Astrocyte (in vitro differentiated cells and primary cell): ENCODE data around the gene IFT22. TPM values are rescaled to one million over a fixed set of nuclear protein-coding genes. Genes with fewer than 3 reads are reported as not detected.

Source experiments
- DNase-seq: peaks from one replicate; pipeline ENCODE4 v3.0.0-alpha.2; 2010; ENCODE audit warnings: low read depth
- FAIRE-seq: peaks from 2 replicates; lab custom pipeline; 2011; peaks lifted over from hg19 to GRCh38; lab: Jason Lieb, UNC
- H2AFZ ChIP-seq: 2 replicates; pipeline ENCODE4 v1.6.0; 2012; ENCODE audit warnings: low read depth, low read length, inconsistent platforms
- H3K27ac ChIP-seq: 2 replicates; pipeline ENCODE4 v1.5.1; 2011; ENCODE audit warnings: low read depth, low read length, inconsistent platforms
- H3K27me3 ChIP-seq: 2 replicates; pipeline ENCODE4 v1.6.0; 2011; ENCODE audit warnings: low read length, inconsistent platforms; ENCODE audit not compliant: insufficient read depth
- H3K36me3 ChIP-seq: 2 replicates; pipeline ENCODE4 v1.5.1; 2011; ENCODE audit warnings: low read length, inconsistent platforms; ENCODE audit not compliant: insufficient read depth
- H3K4me1 ChIP-seq: 2 replicates; pipeline ENCODE4 v1.5.1; 2011; ENCODE audit warnings: low read length, inconsistent platforms; ENCODE audit not compliant: insufficient read depth
- H3K4me2 ChIP-seq: 2 replicates; pipeline ENCODE4 v1.6.0; 2012; ENCODE audit warnings: low read length, inconsistent platforms
- H3K4me3 ChIP-seq: 2 replicates; pipeline ENCODE4 v1.5.1; 2011; ENCODE audit warnings: low read depth, mild to moderate bottlenecking, low read length, inconsistent platforms; ENCODE audit not compliant: insufficient read depth
- H3K79me2 ChIP-seq: 2 replicates; pipeline ENCODE4 v1.6.0; 2012; ENCODE audit warnings: mild to moderate bottlenecking, low read length, inconsistent platforms; ENCODE audit not compliant: insufficient read depth
- H3K9ac ChIP-seq: 2 replicates; pipeline ENCODE4 v1.6.0; 2012; ENCODE audit warnings: mild to moderate bottlenecking, low read length, inconsistent platforms
- H3K9me3 ChIP-seq: 2 replicates; pipeline ENCODE4 v1.5.1; 2012; ENCODE audit warnings: low read depth, mild to moderate bottlenecking, low read length, inconsistent platforms; ENCODE audit not compliant: insufficient read depth
- H4K20me1 ChIP-seq: 2 replicates; pipeline ENCODE4 v1.6.0; 2012; ENCODE audit warnings: low read length, inconsistent platforms; ENCODE audit not compliant: insufficient read depth
- H3K27ac Mint-ChIP-seq: one replicate; pipeline ENCODE4 v1.8.0; 2021; ENCODE audit warnings: mild to moderate bottlenecking, mixed read lengths; ENCODE audit not compliant: unreplicated experiment
- H3K27me3 Mint-ChIP-seq: one replicate; pipeline ENCODE4 v1.8.0; 2021; ENCODE audit warnings: low read depth, mixed read lengths; ENCODE audit not compliant: unreplicated experiment
- H3K36me3 Mint-ChIP-seq: one replicate; pipeline ENCODE4 v1.8.0; 2021; ENCODE audit warnings: low read depth, mixed read lengths; ENCODE audit not compliant: unreplicated experiment
- H3K4me1 Mint-ChIP-seq: one replicate; pipeline ENCODE4 v1.8.0; 2021; ENCODE audit warnings: low read depth, mixed read lengths; ENCODE audit not compliant: unreplicated experiment
- H3K4me3 Mint-ChIP-seq: one replicate; pipeline ENCODE4 v1.8.0; 2021; ENCODE audit warnings: mild to moderate bottlenecking, moderate library complexity, mixed read lengths; ENCODE audit not compliant: unreplicated experiment
- H3K9me3 Mint-ChIP-seq: one replicate; pipeline ENCODE4 v1.8.0; 2021; ENCODE audit warnings: mild to moderate bottlenecking, mixed read lengths; ENCODE audit not compliant: unreplicated experiment
- CTCF ChIP-seq: IDR thresholded peaks from 2 replicates; pipeline ENCODE4 v1.5.1; 2011; ENCODE audit warnings: low read depth, mild to moderate bottlenecking, inconsistent platforms, low read length, moderate library complexity; ENCODE audit not compliant: insufficient read depth
- EZH2 ChIP-seq: IDR thresholded peaks from 2 replicates; pipeline ENCODE4 v1.6.1; 2012; ENCODE audit warnings: mild to moderate bottlenecking, low read length, inconsistent platforms; ENCODE audit not compliant: insufficient read depth
- total RNA-seq: library from RNA; stranded (reverse); gene quantifications from 2 replicates; pipeline ENCODE4 v1.2.1, GENCODE V29; 2021

Gene IFT22
- total RNA-seq, 1 donor from 2014 or later: 20.9 TPM

- no peak overlapping the region for H3K27ac ChIP-seq
- peaks cover 19% of the 10 kb centered on the region for H3K27me3 Mint-ChIP-seq
These were observed 18.4 kb downstream of the IFT22 start for GRCh38 chr7:101303102-101303701.

GRCh38 chr7:101302641-101303101, 18.9 kb downstream of the IFT22 start:
- Histone ChIP-seq H4K20me1 (no peaks in the 10 kb centered on the region), H3K9me3 (peaks cover 19% of the 10 kb centered on the region), H3K79me2 (no peaks in the 10 kb centered on the region), H3K27ac (no peak overlapping the region), H3K4me1 (no peaks in the 10 kb centered on the region), H3K36me3 (no peaks in the 10 kb centered on the region), H2AFZ (peak overlapping the region; percentile 47), H3K4me3 (no peak overlapping the region), H3K4me2 (peak overlapping the region; percentile 57), H3K9ac (no peak overlapping the region), H3K27me3 (peaks cover 64% of the 10 kb centered on the region)
- DNase-seq: no peak
- FAIRE-seq: no peak
- Mint-ChIP-seq H3K27ac (no peak overlapping the region), H3K4me1 (no peaks in the 10 kb centered on the region), H3K27me3 (peaks cover 22% of the 10 kb centered on the region), H3K36me3 (peaks cover 9% of the 10 kb centered on the region), H3K4me3 (no peak overlapping the region), H3K9me3 (peaks cover 20% of the 10 kb centered on the region)
- TF ChIP-seq EZH2 (peak; percentile 65), CTCF (no peak)

More at GRCh38 chr7:101303102-101303701, 18.4 kb downstream of the IFT22 start:
- peak overlapping the region; percentile 47 for H2AFZ ChIP-seq
- no peak overlapping the region for H3K9ac ChIP-seq
- Mint-ChIP-seq H3K27ac (no peak overlapping the region), H3K4me3 (no peak overlapping the region), H3K4me1 (no peaks in the 10 kb centered on the region), H3K9me3 (peaks cover 20% of the 10 kb centered on the region), H3K36me3 (peaks cover 9% of the 10 kb centered on the region)
- H3K36me3 ChIP-seq: no peaks in the 10 kb centered on the region
- FAIRE-seq: no peak
- TF ChIP-seq CTCF (no peak), EZH2 (peak; percentile 45)
- H4K20me1 ChIP-seq: no peaks in the 10 kb centered on the region
- H3K9me3 ChIP-seq: peaks cover 19% of the 10 kb centered on the region
- H3K4me2 ChIP-seq: peak overlapping the region; percentile 57
- no peaks in the 10 kb centered on the region for H3K4me1 ChIP-seq
- no peaks in the 10 kb centered on the region for H3K79me2 ChIP-seq
- H3K4me3 ChIP-seq: no peak overlapping the region
- no peak for DNase-seq
- H3K27me3 ChIP-seq: peaks cover 61% of the 10 kb centered on the region
